Measurements from ENCODE around the gene TMTC1. TPM values are rescaled to one million over a fixed set of nuclear protein-coding genes. Genes with fewer than 3 reads are reported as not detected.
A peak's percentile ranks its signal among the peaks of the same experiment; 100 is the strongest.
"Not testable (repeated sequence)": the region's sequence is repeated elsewhere in the genome, so short reads cannot be mapped to it uniquely, and the experiment has no call there.

The TMTC1 gene
- total RNA-seq, 4 donors from 2014 or later, result 20.5 to 80.6 (median 67.1) TPM

DNA sequence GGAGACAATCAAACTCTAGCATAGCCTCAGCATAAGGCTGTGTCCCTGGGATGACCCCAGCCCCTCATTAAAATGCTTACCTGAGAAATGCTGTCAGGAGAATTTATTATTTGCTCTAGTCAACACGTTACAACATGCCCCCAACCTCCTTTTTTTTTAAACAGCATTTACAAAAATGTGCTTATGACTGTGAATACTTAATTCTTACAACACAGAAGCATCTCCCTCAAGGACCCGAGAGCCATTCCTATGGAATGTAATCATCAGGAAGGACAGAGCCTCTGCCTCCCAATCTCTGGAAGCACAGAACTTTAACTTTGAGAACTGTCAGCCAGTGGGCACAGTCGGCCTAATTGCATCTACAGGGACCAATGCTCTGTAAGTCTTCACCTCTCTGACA lies 149.7 kb downstream of the TMTC1 start:
- H3K36me3 ChIP-seq, result no peaks in the 10 kb centered on the region
- H3K9me3 ChIP-seq, result no peaks in the 10 kb centered on the region
- H3K4me1 ChIP-seq, result no peaks in the 10 kb centered on the region
- TF ChIP-seq POLR2A (IDR thresholded peaks at IDR 0.05), result no peak
- no peak overlapping the region for H3K4me3 ChIP-seq
- intact Hi-C loops (cut with DNase I; ENCODE audit: low total_unique reads), result no loop called here
- no peaks in the 10 kb centered on the region for H3K27me3 ChIP-seq
- no peak overlapping the region for H3K27ac ChIP-seq
- no peak for DNase-seq

DNA sequence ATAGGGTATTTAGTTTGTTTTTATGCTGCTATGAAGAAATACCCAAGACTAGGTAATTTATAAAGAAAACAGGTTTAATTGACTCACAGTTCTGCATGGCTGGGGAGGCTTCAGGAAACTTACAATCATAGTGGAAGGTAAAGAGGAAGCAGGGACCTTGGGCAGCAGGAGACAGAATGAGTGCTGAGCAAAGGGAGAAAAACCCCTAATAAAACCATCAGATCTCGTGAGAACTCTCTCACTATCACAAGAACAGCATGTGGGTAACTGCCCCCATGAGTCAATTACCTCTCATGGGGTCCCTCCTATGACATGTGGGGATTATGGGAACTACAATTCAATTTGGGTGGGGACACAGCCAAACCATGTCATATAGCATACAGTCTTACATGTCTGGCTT lies 153.6 kb downstream of the TMTC1 start:
- DNase-seq; intact Hi-C loops (cut with DNase I; ENCODE audit: low total_unique reads); H3K27ac ChIP-seq; H3K9me3 ChIP-seq; H3K27me3 ChIP-seq; H3K4me1 ChIP-seq; H3K4me3 ChIP-seq; H3K36me3 ChIP-seq: not testable (repeated sequence)

- intact Hi-C loops (cut with DNase I; ENCODE audit: low total_unique reads), result no loop called here
- TF ChIP-seq CTCF (IDR thresholded peaks at IDR 0.05) (no peak), POLR2A (IDR thresholded peaks at IDR 0.05) (no peak)
Measured at GRCh38 chr12:29627221-29627620, 156.5 kb downstream of the TMTC1 start.

DNA sequence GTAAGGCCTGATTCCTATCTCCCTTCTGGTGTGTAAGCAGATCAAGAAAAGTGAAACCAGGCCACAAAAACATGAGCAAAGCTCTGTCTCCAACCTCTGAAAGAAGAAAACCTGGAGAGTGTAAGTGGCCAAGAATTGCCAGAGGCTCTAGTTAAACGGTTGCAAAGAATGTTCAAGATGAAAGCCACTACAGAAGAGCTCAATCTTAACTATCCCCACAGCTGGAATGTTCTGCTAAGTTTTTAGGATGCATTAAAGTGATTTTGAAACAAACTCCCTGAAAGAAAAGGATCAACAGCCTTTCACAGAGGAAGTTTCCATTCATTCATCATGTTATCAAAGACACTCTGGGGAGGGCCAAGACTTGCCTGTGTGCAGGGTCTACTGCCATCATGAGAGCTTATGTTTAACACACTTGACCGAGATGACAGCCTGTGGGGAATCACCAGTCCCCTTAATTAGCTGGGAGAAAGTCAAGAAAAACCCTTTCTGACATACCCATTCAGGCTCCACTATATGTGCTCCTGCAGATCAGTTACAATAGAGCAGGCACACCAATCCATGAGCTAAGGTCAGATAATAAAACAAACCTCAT lies 158.3 kb downstream of the TMTC1 start:
- DNase-seq, result no peak
- Histone ChIP-seq H3K4me3 (no peak overlapping the region), H3K9me3 (no peaks in the 10 kb centered on the region), H3K4me1 (no peaks in the 10 kb centered on the region), H3K27ac (peak overlapping the region in 1 of 2 donors; percentile 7), H3K27me3 (no peaks in the 10 kb centered on the region), H3K36me3 (no peaks in the 10 kb centered on the region)
- TF ChIP-seq CTCF (IDR thresholded peaks at IDR 0.05), result no peak
- no peak for TF ChIP-seq POLR2A (IDR thresholded peaks at IDR 0.05)
- intact Hi-C loops (cut with DNase I; ENCODE audit: low total_unique reads), result no loop called here

More at GRCh38 chr12:29627221-29627620, 156.5 kb downstream of the TMTC1 start:
- no peaks in the 10 kb centered on the region for H3K9me3 ChIP-seq
- no peak overlapping the region for H3K4me3 ChIP-seq
- no peaks in the 10 kb centered on the region for H3K36me3 ChIP-seq
- H3K4me1 ChIP-seq, result no peaks in the 10 kb centered on the region
- DNase-seq, result no peak
- no peaks in the 10 kb centered on the region for H3K27me3 ChIP-seq
- H3K27ac ChIP-seq, result no peak overlapping the region

GRCh38 chr12:29622251-29622650 lies 161.5 kb downstream of the TMTC1 start:
- Histone ChIP-seq H3K36me3 (no peaks in the 10 kb centered on the region), H3K27me3 (no peaks in the 10 kb centered on the region), H3K27ac (no peak overlapping the region), H3K4me3 (no peak overlapping the region), H3K4me1 (no peaks in the 10 kb centered on the region), H3K9me3 (no peaks in the 10 kb centered on the region)
- no peak for DNase-seq
- intact Hi-C loops (cut with DNase I; ENCODE audit: low total_unique reads), result no loop called here
- TF ChIP-seq POLR2A (IDR thresholded peaks at IDR 0.05) (no peak), CTCF (IDR thresholded peaks at IDR 0.05) (no peak)

DNA sequence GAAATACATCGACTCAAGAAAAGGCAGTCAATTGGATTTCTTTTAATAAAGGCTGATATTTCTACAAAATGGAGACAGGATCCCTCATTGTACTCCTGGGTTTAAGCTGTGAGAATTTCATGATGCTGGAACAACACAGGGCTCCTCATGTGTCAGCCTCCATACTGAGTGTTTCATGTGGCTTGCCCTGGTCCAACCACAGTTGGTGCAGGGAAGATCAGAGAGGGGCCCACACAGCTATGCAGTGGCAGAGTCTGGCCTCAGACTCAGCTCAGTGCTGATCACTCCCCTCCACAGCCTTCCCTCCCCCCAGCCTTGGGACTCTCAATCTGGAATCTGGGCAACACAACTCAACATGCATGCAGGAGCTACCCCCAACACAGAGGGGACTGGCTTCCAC lies 163.7 kb downstream of the TMTC1 start:
- H3K36me3 ChIP-seq, result no peaks in the 10 kb centered on the region
- no peak for DNase-seq
- no peak overlapping the region for H3K4me3 ChIP-seq
- no peaks in the 10 kb centered on the region for H3K27me3 ChIP-seq
- TF ChIP-seq POLR2A (IDR thresholded peaks at IDR 0.05) (no peak), CTCF (IDR thresholded peaks at IDR 0.05) (no peak)
- no peaks in the 10 kb centered on the region for H3K4me1 ChIP-seq
- H3K27ac ChIP-seq, result no peak overlapping the region
- no peaks in the 10 kb centered on the region for H3K9me3 ChIP-seq
- intact Hi-C loops (cut with DNase I; ENCODE audit: low total_unique reads), result no loop called here

Data from uterus (tissue), 4 donors.